ENCODE measurements around the gene LCNL1.

The LCNL1 gene

DNA sequence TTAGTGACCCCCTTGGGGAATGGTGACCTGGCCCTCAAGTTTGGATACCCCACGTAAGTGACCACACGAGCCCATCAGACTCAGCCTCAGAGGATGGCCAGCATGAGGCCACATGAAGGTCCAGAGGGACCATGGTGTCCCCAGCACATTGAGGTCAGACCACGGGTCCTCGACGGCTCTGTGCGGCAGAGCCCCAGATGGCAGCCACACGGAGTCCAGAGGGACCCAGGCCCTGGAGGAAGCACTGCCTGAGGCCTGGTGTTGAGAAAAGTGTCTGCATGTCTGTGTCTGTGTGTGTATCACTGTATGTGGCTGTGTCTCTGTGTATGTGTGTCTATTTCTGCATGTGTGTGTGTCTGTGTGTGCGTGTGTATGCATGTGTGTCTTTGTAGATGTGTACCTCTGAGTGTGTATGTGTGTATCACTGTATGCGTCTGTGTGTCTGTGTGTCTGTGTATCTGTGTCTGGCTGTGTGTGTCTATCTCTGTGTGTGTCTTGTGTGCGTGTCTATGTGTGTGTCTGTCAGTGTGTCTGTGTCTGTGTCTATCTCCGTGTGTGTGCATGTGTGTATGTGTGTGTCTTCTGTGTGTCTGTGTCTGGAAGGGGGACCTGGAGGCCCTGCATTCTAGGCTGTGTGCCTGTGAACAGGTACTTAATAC, 992 bp downstream of the LCNL1 start:
- Histone ChIP-seq H3K27ac (ENCODE audit: low read depth, low read length) (no peak overlapping the region), H3K36me3 (ENCODE audit: control insufficient read depth, low read length) (no peaks in the 10 kb centered on the region), H3F3A (ENCODE audit: control insufficient read depth, insufficient read depth) (no peaks in the 10 kb centered on the region), H3K4me1 (ENCODE audit: control insufficient read depth, low read length) (no peaks in the 10 kb centered on the region), H3K4me3 (ENCODE audit: low read length) (no peak overlapping the region), H3K9me3 (ENCODE audit: control insufficient read depth, insufficient read depth, low read length) (no peaks in the 10 kb centered on the region), H3K4me2 (ENCODE audit: low read length) (no peak overlapping the region), H3K79me2 (ENCODE audit: control insufficient read depth, low read length) (no peaks in the 10 kb centered on the region), H3K9me2 (replicated peaks; ENCODE audit: control insufficient read depth, low read length) (no peaks in the 10 kb centered on the region), H3K27me3 (ENCODE audit: control insufficient read depth, low read length) (peaks cover 25% of the 10 kb centered on the region), H4K20me1 (ENCODE audit: control insufficient read depth, insufficient read depth, low read depth, low read length) (no peaks in the 10 kb centered on the region)
- TF ChIP-seq, protein P1, sequence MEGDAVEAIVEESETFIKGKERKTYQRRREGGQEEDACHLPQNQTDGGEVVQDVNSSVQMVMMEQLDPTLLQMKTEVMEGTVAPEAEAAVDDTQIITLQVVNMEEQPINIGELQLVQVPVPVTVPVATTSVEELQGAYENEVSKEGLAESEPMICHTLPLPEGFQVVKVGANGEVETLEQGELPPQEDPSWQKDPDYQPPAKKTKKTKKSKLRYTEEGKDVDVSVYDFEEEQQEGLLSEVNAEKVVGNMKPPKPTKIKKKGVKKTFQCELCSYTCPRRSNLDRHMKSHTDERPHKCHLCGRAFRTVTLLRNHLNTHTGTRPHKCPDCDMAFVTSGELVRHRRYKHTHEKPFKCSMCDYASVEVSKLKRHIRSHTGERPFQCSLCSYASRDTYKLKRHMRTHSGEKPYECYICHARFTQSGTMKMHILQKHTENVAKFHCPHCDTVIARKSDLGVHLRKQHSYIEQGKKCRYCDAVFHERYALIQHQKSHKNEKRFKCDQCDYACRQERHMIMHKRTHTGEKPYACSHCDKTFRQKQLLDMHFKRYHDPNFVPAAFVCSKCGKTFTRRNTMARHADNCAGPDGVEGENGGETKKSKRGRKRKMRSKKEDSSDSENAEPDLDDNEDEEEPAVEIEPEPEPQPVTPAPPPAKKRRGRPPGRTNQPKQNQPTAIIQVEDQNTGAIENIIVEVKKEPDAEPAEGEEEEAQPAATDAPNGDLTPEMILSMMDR (IDR thresholded peaks at IDR 0.05; ENCODE audit: low read depth, low read length, poor library complexity, severe bottlenecking): no peak
- TF ChIP-seq EZH2phosphoT487 (IDR thresholded peaks at IDR 0.05; ENCODE audit: borderline replicate concordance, low read length): no peak

DNA sequence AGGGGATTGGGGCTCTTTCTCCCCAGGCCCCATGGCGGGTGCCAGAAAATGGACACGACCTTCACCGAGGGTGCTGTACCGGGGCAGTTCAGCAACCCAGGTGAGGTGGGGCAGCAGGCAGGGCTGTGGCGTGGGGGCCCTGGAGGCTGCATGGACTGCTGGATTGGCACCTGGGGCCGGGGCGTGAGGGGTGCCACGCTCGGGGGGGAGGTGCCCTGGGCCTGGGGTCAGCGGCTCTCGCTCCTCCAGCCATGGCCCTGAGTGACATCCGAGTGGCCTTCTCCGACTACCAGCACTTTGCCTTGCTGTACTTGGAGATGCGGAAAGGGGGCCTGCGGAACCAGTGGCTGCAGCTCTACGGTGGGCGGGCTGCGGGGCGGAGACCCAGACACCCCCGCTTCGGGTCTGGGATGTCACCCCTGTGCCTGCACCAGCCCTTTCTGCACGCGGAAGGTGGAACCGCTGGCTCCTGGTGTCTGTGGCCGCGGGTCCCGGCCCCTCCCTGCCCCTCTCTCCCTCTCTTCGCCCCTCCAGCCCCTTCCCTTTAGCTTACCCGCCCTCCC, 1.8 kb downstream of the LCNL1 start:
- H3K4me2 ChIP-seq (ENCODE audit: low read length): no peak overlapping the region
- H3K4me3 ChIP-seq (ENCODE audit: low read length): no peak overlapping the region
- no peaks in the 10 kb centered on the region for H3K9me3 ChIP-seq (ENCODE audit: control insufficient read depth, insufficient read depth, low read length)
- no peak for TF ChIP-seq EZH2phosphoT487 (IDR thresholded peaks at IDR 0.05; ENCODE audit: borderline replicate concordance, low read length)
- TF ChIP-seq, protein P1 (IDR thresholded peaks at IDR 0.05; ENCODE audit: low read depth, low read length, poor library complexity, severe bottlenecking): no peak
- H3K36me3 ChIP-seq (ENCODE audit: control insufficient read depth, low read length): no peaks in the 10 kb centered on the region
- no peaks in the 10 kb centered on the region for H4K20me1 ChIP-seq (ENCODE audit: control insufficient read depth, insufficient read depth, low read depth, low read length)
- H3F3A ChIP-seq (ENCODE audit: control insufficient read depth, insufficient read depth): no peaks in the 10 kb centered on the region
- H3K27ac ChIP-seq (ENCODE audit: low read depth, low read length): no peak overlapping the region
- peaks cover 29% of the 10 kb centered on the region for H3K27me3 ChIP-seq (ENCODE audit: control insufficient read depth, low read length)
- H3K4me1 ChIP-seq (ENCODE audit: control insufficient read depth, low read length): no peaks in the 10 kb centered on the region
- H3K9me2 ChIP-seq (replicated peaks; ENCODE audit: control insufficient read depth, low read length): no peaks in the 10 kb centered on the region
- no peaks in the 10 kb centered on the region for H3K79me2 ChIP-seq (ENCODE audit: control insufficient read depth, low read length)

DNA sequence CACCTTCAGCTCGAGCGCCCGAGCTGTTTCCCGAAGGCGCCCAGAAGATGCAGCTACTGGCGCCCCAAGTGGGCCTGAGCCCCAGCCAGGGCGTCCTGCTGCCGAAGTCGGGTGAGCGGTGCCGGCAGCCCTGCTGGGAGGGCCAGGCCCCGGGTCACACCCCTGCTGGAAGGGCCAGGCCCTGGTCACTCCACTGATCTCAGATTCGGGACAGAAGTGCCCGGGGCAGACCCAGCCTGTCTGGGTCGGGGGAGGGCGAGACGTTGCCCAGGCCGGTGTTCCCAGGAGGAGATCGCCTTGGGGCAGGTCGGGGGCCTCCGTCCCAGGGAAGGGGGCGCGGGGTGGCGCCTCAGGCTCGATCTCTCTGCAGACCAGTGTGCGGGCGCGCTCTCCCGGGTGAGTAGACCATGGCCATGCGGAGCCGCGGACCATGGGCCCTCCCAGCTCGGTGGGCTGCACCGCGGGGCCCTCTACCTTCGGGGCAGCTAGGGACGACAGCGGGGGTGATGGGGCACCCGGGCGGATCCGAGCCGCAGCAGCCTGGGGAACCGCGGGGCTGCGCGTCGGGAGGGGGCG, 2.3 kb downstream of the LCNL1 start:
- Histone ChIP-seq H3K4me2 (ENCODE audit: low read length) (no peak overlapping the region), H3K27ac (ENCODE audit: low read depth, low read length) (no peak overlapping the region), H3F3A (ENCODE audit: control insufficient read depth, insufficient read depth) (no peaks in the 10 kb centered on the region), H3K4me1 (ENCODE audit: control insufficient read depth, low read length) (no peaks in the 10 kb centered on the region), H3K36me3 (ENCODE audit: control insufficient read depth, low read length) (no peaks in the 10 kb centered on the region), H3K79me2 (ENCODE audit: control insufficient read depth, low read length) (no peaks in the 10 kb centered on the region), H4K20me1 (ENCODE audit: control insufficient read depth, insufficient read depth, low read depth, low read length) (no peaks in the 10 kb centered on the region), H3K9me2 (replicated peaks; ENCODE audit: control insufficient read depth, low read length) (no peaks in the 10 kb centered on the region), H3K27me3 (ENCODE audit: control insufficient read depth, low read length) (peaks cover 34% of the 10 kb centered on the region), H3K4me3 (ENCODE audit: low read length) (no peak overlapping the region), H3K9me3 (ENCODE audit: control insufficient read depth, insufficient read depth, low read length) (no peaks in the 10 kb centered on the region)
- no peak for TF ChIP-seq EZH2phosphoT487 (IDR thresholded peaks at IDR 0.05; ENCODE audit: borderline replicate concordance, low read length)
- TF ChIP-seq, protein P1 (IDR thresholded peaks at IDR 0.05; ENCODE audit: low read depth, low read length, poor library complexity, severe bottlenecking): no peak

Data from DOHH2 (cell line).